Glomerular endothelial cell (primary cell): ENCODE measurements around the gene FRY. TPM values are rescaled to one million over a fixed set of nuclear protein-coding genes. Genes with fewer than 3 reads are reported as not detected.
"Not testable (repeated sequence)": the region's sequence is repeated elsewhere in the genome, so short reads cannot be mapped to it uniquely, and the experiment has no call there.

ENCODE experiments used
- DNase-seq: peaks from one replicate; pipeline ENCODE4 v3.0.0-alpha.2; 2011; ENCODE audit warnings: low read depth, low spot score; ENCODE audit errors: extremely low read depth
- total RNA-seq: library from RNA; depleted of rRNA; stranded (reverse); fragments of >200 nt; gene quantifications from 2 replicates; pipeline ENCODE4 v1.2.3, GENCODE V29; 2015

FRY gene
- total RNA-seq, 1 donor from 2014 or later = 18.2 TPM

DNA sequence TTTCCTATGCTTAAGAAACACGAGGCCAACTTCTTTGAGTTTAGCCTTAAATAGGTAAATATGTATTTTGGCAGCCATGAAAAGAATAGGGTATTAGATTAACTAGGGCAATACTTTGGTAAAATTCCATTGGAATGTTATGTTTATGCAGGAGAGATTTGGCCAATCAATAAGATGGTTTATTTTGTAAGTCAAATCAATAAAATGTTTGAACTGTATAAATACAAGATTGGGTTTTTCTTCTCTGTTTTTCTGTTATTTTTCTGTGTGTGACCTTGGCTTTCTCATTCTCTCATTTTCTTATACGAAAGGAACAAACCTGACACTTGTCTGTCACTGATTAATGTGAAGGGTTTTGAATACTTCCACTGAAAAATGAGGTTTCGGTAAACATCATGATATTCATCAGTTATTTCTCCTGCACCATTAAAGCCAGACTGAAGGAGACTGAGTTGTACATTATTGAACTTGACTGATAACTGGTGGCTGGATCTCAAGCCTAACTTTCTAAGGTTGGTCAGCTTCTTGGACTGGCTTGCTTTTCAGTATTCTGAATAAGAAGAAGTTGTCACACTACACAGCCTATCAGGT, 8.6 kb downstream of the FRY start:
- DNase-seq = no peak

- no peak for DNase-seq
These were observed 9.1 kb downstream of the FRY start for GRCh38 chr13:32040689-32041088.

DNA sequence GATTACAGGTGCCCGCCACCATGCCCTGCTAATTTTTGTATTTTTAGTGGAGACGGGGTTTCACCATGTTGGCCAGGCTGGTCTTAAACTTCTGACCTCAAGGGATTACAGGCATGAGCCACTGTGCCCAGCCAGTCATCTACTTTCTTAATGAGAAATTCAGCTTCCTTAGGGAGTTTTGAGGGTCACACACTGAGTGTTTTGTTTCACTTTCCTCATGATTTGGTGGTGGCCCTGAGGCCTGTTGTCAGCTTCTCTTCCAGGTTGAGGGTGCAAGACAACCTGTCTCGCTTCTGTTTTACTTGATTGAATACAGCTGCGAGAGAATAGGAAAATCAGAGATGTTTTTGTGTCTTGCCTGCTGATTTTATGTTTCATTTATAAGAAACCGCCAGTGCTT, 9.9 kb downstream of the FRY start:
- no peak for DNase-seq

DNA sequence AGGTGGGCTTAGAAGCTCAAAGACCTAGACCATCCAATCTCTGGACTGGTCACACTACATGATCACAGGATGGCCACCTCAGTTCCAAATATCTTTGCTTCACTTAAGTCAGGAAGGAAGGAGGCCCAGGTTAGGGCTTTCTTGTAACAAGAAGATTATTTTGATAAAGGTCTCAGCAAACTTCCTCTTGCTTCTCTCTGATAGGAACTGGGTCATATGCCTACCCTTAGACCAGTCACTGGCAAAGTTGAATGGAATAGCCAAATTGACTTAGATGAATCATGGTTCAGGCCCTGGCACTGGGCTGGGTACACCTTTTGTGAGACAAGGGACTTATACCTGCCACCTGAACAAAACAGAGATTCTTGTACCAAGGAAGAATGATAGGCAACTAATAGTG, 11.0 kb downstream of the FRY start:
- no peak for DNase-seq

DNA sequence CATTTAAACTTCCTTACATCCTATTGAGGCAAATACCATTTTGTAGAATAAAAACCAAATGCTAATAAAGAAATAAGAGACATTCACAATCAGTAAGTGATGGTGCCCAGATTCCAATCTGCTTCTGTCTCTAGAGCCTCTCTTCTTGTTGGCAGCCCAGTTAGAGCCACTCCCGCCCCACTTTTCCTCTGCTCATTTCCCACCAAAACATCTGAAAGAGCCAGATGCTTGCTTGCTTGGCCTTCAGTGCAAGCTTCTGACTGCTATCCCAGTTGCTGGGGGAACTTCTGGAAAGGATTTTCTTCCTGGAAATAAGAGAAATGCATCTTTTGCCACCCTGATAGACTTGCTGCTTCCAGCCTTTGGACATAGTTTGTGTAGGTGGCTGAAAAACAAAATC, 12.9 kb downstream of the FRY start:
- no peak for DNase-seq

DNA sequence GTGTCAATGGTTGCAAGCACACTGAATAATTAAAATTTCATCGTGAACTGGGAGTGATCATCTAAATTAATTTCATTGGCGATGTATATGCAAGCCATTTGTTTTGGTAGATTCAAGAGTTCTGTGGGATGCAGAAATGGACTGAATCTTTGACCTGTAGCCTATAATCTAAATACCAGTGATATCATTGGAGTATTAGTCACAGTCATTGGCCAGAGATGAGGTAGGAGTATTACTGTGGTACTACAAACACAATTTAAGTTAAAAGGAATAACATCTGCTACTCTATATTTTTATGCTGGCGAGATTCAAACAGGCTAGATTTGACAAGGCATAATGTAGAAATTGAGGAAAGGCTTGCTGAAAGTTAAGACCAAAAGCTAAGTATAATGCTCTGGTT, 14.0 kb downstream of the FRY start:
- DNase-seq = no peak

DNA sequence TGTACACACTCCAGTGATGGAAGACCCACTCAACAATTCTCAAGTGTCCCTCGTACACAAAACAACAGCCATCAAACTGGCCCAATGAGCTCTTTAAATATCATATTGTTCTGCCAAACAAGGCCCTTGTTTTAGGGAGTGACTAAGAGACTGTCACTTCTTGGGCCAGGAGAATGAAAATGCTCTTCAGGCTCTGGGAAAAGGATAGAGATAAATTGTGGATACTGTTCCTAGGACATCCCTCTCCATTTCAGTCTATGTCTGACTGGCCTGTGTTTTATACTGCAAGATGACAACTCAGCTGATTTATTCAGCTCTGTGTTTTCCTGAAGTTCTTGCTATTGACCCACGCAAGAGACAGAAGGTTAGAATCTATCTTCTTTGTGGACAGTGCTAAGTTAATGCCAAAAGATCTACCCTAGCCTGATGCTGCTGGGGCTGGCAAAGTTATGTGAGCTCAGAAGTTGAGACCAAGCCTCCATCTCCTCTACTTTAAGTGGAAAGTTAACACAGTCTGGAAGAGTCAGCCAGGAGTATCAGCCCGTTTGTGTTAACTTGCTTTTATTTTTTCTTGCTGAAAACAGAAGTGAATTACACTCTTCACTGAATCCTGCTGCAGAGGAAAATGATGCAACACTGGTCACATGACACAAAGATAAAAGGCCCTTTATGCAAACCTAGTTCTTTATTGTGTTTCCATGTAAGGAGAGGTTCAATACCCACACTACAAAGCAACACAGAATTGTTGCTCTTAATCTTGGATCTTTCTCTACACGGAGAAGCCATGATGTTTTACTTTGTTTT, 14.6 kb downstream of the FRY start:
- no peak for DNase-seq

- no peak for DNase-seq
These were observed 15.5 kb downstream of the FRY start for GRCh38 chr13:32047088-32047487.

DNA sequence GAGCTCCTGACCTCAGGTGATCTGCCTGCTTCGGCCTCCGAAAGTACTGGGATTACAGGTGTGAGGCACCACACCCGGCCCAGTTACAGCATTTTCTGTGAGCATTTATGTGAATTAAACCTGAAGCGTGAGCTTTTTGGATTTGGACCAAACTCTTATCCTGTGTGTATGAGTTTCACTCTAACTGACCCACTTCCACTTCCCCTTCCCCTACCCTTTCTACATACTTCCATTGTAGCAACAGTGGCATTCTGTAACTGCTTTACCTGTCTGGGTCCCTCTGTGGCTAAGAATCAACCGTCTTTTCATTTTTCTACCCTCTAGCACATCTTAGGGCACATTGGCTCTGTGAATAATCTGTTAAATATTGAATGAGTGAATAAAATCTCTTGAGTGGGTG, 16.2 kb downstream of the FRY start:
- DNase-seq = no peak

- DNase-seq = no peak
These were observed 17.2 kb downstream of the FRY start for GRCh38 chr13:32048816-32049215.

DNA sequence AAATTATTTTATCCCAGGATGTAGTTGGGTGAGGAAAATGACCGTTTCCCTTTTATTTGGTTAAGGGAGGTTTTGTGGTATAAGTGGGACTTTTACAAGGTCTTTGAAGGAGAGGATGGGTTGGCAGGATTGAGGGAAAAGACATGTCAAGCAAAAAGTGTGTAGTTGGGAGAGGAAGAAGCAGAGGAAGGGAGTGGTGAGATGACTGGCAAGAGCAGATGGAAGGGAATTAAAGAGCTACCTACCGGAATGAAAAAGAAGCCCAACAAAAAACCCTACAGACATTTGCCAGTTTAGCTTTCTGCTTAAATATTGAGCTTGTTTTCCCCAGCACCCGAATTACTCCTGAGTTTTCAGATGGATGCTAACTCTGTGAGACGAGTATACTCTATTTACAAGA, 19.6 kb downstream of the FRY start:
- DNase-seq = no peak

- no peak for DNase-seq
These were observed 24.7 kb downstream of the FRY start for GRCh38 chr13:32056316-32056715.

DNA sequence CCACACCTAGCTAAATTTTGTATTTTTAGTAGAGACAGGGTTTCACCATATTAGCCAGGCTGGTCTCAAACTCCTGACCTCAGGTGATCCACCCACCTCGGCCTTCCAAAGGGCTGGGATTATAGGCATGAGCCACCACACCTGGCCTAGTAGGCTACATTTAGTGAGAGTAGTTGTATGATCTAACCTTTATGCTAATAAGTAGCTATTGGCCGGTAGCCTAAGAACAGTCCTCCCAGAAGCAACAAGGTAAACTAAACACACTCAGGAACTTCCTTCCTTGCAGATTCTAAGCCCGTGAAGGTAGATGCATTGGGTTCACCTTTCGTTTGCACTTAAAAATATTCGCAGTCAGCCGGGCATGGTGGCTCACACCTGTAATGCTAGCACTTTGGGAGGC, 25.8 kb downstream of the FRY start:
- DNase-seq = not testable (repeated sequence)

- DNase-seq = no peak
These were observed 28.0 kb downstream of the FRY start for GRCh38 chr13:32059511-32059984.

GRCh38 chr13:32060401-32060878, 28.9 kb downstream of the FRY start:
- no peak for DNase-seq

- no peak for DNase-seq
These were observed 32.2 kb downstream of the FRY start for GRCh38 chr13:32063619-32064233.

DNA sequence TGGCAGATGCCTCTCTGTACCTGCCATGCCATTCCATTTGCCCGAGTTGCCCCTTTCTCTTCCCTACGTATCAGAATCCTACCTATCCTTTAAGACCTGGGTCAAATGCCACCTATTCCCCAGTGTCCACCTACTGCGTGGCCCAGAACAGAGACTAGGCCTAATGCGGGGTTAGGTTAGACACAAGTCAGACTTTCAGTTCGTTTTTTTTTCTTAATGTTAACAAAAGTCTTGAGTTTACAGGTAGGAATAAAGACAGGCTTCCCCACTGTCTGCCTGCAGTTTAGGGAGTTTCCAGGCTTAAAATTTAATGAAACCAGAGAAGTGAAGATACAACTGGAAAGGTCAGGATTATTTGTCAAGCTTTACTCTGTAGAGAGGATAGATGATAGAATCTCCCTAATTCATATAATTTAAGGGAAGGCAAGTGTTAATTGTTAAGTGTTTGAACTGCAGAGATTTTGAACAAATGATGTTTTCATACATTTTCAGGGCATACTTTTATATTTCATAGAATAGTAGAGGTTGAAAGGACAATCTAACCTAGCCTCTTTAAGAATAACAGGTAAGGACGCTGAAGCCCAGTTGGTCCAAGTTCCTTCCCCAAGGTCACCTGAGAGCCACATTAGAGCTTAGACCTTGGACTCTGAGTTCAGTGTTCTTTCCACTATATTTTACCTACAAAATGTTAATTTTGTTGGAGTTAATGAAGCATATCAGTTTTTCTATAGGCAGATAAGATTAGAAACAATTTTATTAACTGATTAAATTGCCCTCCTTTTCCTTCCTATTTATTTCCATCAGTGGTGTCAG, 35.8 kb downstream of the FRY start:
- no peak for DNase-seq

- DNase-seq = no peak
These were observed 36.7 kb downstream of the FRY start for GRCh38 chr13:32068255-32068654.

GRCh38 chr13:32073180-32073864, 41.7 kb downstream of the FRY start:
- DNase-seq = no peak

GRCh38 chr13:32075170-32075851, 43.7 kb downstream of the FRY start:
- DNase-seq = no peak
